Epidermal melanocyte (primary cell): ENCODE data around the gene ADPRS.
A peak's percentile ranks its signal among the peaks of the same experiment; 100 is the strongest.

Experiments
- DNase-seq: peaks from one replicate; pipeline ENCODE4 v3.0.0; 2011; ENCODE audit warnings: low spot score; ENCODE audit not compliant: insufficient read length

Gene ADPRS, protein sequence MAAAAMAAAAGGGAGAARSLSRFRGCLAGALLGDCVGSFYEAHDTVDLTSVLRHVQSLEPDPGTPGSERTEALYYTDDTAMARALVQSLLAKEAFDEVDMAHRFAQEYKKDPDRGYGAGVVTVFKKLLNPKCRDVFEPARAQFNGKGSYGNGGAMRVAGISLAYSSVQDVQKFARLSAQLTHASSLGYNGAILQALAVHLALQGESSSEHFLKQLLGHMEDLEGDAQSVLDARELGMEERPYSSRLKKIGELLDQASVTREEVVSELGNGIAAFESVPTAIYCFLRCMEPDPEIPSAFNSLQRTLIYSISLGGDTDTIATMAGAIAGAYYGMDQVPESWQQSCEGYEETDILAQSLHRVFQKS

DNA sequence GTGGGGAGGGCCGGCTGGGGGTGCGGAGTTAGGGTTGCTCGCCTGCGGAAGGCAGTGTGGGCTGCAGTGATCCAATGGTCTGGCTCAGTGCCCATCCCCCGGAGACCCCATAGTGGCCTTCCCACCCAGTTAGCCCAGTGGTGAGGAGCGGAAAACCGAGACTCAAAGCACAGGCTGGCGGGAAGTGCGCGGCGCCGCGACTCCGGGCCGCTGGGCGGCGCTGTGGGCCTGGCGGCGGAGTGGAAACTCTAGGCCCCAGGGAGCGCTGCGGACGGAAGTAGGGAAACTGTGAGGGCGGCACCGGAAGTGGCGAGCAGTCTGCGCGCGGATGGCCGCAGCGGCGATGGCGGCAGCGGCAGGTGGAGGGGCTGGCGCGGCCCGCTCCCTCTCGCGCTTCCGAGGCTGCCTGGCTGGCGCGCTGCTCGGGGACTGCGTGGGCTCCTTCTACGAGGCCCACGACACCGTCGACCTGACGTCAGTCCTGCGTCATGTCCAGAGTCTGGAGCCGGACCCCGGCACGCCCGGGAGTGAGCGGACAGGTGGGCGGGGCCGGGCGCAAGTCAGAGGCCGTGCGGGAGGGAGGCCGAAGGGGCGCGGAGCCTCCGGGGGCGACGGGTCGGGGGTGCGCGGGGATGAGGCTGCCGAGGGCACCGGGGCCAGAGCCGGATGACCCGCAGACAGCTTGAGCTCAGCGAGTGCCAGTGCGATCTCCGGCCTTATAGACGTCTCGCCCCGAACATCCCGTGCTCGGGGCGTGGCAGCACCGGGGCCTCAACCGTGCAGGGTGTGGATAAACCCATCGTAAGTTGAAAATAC lies at the start of gene ADPRS:
ADPRS (plus strand) TSS at position 316 of the 816 bp plus-strand sequence; CDS start at position 329, 13 bp downstream.
- DNase-seq, result peak; percentile 86

DNA sequence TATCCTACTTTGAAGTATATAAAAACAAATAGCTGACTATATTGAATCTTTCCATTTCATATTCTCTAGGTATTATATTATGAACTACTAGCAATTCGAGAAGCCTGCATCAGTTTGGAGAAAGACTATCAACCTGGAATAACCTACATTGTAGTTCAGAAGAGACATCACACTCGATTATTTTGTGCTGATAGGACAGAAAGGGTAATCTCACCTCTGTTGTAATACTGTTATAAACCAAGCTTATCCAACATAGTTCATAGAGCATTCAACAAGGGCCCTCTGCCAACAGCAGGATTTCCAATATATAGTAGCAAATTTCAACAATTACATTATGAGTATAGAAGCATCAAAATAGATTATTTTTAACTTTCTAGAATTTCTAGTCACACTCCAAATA lies 48.5 kb upstream of the ADPRS start:
- DNase-seq, result no peak

DNA sequence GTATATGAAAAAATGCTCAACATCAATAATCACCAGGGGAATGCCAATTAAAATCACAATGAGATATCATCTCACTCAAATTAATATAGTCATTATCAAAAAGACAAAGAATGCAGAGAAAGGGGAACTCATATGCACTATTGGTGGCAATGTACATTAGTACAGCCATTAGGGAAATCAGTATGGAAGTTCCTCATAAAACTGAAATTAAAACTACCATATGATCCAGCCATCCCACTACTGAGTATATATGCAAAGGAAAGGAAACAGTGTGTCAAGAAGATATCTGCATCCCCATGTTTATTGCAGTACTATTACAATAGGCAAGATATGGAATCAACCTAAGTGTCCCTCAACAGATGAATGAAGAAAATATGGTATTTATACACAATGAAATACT lies 36.9 kb upstream of the ADPRS start:
- no peak for DNase-seq

DNA sequence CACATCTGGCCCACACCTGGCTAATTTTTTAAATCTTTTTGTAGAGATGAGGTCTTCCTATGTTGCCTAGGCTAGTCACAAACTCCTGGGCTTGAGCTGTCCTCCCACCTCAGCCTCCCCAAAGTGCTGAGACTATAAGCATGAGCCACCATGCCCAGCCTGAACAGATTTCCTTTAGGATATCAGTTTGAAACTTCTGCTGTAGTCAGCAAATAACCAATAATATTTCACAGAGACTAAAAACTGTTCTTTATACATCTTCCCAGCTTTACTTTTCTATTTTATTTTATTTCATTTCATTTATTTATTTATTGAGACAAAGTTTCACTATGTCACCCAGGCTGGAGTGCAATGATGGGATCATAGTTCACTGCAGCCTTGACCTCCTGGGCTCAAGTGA lies 34.7 kb upstream of the ADPRS start:
- DNase-seq, result no peak

DNA sequence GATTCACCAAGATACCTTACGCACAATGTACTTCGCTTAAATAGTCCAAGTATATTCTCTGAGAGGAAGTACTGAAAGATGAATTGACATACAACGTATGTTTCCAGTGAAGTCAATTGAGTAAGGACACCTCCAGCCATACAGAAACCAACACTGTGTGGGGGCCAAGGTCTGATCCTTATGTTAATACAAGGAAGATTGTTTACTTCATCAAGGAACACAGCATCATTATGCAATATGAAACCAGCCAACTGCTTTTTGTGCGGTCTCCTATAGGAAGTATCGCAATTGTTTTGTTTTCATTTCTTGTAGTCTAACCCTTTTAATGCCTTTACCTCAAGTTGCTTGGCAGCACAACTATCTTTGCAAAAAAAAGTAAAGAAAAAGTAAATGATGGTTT lies 33.0 kb upstream of the ADPRS start:
- no peak for DNase-seq

DNA sequence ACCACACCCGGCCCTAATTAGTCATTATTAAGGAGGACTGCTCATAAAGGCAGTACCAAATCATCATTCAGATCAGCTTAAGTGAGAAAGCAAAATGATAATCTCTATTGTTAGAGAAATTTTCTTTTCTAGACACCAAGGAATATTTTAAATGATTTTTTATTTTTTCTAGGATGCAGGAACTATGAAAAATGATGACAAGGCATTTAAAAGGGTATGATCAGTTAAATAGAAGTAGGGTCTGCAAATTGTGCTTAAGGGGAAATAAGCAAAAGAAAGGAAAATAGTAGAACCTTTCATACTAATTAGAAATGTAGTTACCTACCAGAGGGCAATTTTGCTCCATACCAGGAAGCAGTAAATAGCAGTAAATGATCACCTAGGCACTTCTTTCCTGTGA lies 26.4 kb upstream of the ADPRS start:
- no peak for DNase-seq

DNA sequence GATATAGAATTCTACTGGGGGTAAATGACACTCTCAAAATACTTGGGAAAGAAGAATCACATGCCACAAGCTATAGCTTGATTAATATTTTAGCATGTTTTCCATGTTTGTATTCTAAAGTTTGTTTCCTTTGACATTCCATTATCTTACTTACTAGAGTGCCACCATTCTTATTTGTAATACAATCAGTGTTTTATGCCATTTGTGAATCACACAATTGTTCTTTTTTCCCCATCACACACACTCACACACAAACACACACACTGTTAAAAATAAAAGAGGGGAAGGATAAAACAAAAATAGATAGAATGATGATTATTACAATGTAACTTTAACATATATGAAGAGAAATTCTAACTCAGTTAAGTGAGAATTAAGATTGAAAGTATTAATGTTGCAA lies 20.8 kb upstream of the ADPRS start:
- DNase-seq, result no peak

DNA sequence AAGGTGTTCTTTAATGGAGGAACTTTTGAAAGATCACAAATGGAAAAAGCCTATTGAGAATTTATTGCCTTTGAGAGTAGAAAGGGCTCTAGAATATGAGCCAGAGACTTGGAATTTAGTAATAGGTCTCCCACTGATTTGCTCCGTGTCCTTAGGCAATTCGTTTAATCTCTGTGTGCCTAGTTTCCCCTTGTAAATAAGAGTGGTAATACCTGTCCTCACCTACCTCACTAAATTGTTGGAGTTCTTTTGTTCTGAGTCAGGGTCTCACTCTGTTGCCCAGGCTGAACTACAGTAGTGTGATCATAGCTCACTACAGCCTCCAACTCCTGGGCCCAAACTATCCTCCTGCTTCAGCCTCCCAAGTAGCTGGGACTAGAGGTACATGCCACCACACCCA lies 19.8 kb upstream of the ADPRS start:
- no peak for DNase-seq

DNA sequence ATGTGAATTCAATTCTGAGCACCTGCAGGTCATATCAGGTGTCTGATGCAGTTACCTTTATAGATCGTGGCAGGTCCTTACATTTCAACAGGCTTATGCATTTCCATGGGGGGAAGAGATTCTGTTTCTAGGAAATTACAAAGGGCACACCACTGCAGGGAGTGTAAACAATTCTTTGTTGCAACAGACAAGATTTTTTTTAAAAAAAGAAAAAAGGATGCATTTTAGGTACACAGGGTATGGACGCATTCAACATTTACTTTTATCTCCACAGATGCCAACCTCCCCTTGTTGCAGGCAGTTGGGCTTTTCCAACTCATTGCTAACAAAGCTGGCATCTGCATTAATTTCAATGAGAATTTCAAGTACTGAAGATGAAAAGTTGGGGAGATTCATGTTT lies 18.3 kb upstream of the ADPRS start:
- DNase-seq, result no peak

DNA sequence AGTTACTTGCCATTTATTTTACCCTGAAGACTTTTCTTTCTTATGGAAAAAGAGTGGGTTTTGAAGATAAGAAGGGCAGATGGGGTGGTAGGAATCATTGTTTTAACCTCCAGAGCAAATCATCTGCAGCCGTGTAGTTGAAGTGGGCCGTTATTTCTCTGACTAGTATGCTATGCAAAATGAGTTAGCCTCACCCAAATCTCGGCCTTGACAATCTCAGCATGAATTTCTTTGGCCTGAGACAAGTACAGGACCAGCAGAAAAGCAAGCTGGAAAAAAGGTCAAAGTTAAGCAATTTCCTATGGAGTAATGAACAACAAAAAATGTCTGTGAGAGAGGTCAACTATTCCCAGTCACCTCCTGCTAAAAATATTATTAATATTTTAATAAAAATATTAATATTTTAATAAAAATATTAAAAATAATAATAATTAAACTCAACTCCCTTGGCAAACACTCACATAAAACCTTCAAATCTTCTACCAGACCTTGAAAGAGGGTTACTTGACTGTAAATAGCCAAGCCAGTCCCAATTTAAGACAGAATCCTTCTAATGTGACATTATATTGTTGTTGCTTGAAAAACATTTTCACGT lies 11.6 kb upstream of the ADPRS start:
- DNase-seq, result no peak

DNA sequence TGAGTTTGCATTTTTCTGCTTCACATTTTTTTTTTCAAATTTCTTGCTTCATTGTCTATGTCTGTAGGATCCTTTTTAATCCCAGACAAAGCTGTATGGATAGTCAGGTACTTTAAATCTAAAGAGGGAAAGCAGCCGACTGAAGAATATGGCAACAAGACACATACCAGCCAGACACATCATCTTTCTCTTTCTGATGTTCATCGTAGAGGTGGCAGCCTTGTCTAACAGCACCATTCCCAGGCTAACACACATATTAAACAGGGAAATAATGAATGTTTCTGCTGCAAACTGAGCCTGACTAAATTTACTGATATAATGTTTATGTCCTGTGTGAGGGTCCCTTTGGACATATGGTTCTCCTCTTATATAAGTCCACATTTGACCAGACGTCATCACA lies 8.5 kb upstream of the ADPRS start:
- DNase-seq, result no peak

DNA sequence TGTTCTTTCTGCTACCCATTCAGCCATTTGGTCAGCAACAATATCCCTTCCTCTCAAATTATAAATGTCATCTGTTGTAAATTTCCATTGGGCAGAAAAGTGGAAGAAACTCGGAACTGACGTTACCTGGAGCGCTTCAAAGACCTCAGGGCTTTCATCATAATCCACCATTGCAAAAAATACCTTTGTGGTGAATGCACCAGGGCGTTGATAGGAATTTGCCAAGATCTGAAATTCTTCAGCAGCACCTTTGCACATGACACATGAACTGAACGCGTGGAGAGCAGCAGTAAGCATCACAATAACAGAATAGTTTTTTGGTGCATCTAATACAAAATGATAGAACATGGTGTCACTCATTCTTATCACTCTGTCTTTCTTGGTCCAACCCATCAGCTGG lies 7.9 kb upstream of the ADPRS start:
- no peak for DNase-seq

DNA sequence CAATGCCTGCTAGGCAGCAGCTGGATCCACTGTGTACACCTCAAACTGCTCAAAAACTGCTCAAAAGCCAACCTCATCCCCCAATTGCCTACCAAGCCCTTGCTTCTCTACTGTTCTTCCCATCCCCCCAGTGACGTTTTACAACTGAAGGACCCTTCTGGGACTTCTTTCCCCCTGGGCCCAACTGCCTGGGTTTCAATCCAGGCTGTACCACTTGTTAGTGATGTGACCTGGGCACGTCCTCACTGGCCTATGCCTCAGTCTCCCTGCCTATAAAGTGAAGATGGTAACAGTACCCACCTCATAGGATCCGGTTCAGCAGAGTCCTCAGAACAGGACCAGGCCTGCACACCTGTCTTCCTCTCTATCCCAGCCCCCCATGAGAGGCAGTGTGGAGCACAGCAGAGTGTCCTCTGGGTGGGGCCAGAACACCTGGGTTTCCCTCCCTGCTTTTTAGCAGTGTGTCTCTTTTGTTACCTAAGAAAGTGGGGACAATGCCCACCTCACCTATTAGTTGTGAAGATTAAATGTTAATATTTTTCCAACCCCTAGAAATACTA lies 6.7 kb upstream of the ADPRS start:
- DNase-seq, result no peak

DNA sequence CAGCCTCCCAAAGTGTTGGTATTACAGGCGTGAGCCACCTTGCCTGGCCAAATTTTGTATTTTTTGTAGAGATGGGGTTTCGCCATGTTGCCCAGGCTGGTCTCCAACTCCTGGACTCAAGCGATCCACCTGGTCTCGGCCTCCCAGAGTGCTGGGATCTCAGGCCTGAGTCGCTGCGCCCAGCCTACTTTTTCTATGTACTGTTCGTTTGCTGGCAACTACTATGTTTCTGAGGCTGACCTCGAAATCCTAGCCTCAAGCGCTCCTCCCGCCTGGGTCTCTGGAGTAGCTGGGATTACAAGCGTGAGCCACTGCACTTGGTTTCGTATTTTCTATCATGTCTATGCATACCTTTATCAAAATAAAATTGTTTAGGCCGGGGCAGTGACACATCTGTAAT lies 5.5 kb upstream of the ADPRS start:
- no peak for DNase-seq

DNA sequence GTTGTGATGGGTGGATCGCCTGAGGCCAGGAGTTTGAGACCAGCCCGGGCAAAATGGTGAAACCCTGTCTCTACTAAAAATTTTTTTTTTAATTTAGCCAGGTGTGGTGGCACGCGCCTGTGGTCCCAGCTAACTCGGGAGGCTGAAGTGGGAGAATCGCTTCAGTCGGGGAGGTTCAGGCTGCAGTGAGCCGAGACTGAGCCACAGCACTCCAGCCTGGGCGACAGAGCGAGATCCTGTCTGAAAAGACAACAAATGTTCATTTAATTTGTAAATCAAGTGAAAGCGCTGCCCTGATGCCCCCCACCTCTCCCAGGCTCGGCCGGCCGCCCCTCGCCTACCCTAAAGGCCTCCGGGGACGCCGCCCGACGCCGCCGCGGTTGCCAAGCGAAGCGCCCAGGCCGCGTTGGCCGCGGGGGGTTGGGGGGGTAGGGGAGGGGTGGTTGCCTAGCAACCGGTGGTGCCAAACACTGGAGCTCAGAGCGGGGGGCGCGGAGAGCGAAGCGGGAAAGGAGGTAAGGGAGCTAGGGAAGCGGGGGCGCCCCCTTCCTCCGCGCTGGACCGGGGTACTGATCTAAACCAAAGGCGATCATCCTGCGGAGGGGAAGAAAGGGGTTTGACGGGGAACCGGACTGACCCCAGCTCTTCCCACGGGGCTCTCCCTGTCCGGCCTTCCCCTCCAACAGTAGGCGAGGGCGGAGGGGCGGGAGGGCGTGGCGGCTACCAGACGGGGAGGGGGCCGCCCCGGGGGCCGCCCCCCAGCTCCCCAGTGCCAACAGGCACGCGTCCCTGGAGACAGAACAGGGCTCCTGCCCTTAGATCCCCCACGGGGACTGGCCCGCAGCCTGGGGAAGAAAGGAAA lies 4.8 kb upstream of the ADPRS start, which contains the start of gene TEKT2:
TEKT2 (plus strand) TSS at position 460 of the 862 bp plus-strand sequence. CDS start 828 bp downstream, outside the sequence.
- DNase-seq, result peak; percentile 60

DNA sequence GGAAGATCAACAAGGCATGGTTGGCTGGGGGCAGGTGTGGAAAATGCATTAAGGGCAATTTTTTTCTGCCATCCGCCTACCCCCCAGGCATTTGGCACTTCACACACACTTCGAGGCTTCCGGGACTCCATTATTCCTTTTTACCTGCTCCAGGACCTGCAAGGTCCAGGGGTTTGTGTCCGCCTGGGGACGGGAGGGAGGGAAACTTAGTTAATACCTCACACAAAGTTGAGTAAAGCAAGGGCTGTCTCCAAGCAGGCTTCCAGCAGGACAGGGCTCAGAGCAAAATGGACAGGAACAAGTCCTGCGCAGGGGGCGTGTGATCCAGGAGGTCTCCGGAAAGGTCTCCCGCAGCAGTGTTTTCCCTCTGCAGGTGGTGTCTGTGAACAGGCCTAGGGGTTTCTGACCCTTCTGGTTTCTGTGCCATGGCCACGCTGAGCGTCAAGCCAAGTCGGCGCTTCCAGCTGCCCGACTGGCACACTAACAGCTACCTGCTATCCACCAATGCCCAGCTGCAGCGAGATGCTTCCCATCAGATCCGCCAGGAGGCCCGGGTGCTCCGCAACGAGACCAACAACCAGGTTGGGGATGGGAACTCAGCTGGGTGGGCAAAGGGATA lies 4.1 kb upstream of the ADPRS start:
- DNase-seq, result no peak

DNA sequence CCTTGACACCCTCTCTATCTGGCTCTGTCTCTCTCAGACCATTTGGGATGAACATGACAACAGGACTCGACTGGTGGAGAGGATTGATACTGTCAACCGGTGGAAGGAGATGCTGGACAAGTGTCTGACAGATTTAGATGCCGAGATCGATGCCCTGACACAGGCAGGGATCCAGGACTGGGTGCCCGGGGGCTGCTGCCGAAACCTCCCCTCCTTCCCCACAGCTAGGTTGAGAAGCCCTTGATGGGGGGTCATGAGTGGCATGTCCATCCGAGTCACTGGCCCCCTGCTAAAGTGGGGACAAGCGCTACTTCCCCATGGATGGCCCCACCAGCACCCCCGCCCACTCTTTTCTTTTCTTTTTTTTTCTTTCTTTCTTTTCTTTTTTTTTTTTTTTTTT lies 3.6 kb upstream of the ADPRS start:
- no peak for DNase-seq

DNA sequence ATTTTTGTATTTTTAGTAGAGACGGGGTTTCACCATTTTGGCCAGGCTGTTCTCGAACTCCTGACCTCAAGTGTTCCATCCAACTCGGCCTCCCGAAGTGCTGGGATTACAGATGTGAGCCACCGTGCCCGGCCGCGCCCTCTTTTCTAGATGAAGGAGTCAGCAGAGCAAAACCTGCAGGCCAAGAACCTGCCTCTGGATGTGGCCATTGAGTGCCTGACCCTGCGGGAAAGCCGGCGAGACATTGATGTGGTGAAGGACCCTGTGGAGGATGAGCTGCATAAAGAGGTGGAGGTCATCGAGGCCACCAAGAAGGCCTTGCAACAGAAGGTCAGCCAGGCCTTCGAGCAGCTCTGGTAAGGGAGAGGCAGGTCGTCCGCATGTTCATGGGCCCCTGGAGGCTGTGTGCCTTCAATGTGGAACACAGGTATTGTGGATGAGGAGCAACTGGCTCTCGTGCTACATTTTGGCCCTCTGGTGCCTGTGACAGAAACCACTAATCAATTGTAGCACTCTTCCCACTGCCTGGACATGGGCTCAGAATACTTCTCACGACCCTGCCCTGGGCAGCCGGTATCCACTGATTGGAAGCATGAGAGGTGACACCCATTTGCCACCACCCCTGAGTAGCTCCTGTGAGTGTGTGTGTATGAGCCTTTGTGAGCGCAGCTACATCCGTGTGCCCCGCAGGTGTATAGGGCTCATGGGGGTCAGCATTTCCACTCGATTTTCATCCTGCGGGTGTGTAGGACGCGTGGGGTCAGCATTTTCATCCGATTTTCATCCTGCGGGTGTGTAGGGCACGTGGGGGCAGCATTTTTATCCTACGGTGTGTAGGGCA lies 2.8 kb upstream of the ADPRS start:
- DNase-seq, result no peak

DNA sequence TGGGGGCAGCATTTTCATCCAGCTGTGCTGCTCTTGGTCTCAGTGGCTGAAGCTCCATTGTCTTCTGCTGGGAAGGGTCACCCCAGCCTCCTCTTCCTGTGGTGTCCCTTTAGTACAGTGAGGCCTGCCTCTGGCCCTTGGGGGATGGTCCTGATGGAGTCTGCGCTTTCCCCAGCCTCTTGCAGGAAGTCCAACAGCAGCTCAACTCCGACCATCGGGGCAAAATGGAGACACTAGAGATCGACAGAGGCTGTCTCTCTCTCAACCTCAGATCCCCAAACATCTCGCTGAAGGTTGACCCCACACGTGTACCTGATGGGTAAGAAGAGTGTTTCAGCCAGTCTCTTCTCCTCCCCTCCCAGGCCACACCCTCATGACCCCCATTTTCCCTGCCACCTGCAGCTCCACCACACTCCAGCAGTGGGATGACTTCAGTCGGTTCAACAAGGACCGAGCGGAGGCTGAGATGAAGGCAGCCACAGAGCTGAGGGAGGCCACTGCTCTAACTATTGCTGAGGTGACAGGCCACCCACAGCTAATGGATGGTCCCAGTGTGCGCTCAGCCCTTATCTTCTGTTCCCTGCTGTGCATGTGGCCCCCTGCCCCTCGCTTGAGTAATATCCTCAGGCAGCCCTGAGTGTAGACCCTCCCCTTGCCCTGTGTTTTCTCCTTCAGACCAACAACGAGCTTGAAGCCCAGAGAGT lies 2.0 kb upstream of the ADPRS start:
- DNase-seq, result no peak
